ENCODE data around the gene CAPS. TPM values are rescaled to one million over a fixed set of nuclear protein-coding genes. Genes with fewer than 3 reads are reported as not detected.

The CAPS gene
- total RNA-seq, 2 experiments from 2014 or later = 25.0 to 28.8 TPM

GRCh38 chr19:5926641-5927440, 12.8 kb downstream of the CAPS start:
- H3K27me3 Mint-ChIP-seq = no peaks in the 10 kb centered on the region
- ATAC-seq (ENCODE audit: low read depth) = no peak
- no peak overlapping the region for H3K4me3 Mint-ChIP-seq
- H3K36me3 Mint-ChIP-seq = peaks cover 9% of the 10 kb centered on the region
- peaks cover 2% of the 10 kb centered on the region for H3K4me1 Mint-ChIP-seq
- no peak overlapping the region for H3K27ac Mint-ChIP-seq
- POLR2A ChIA-PET = no interaction called here
- H3K9me3 Mint-ChIP-seq = no peaks in the 10 kb centered on the region
- no peak for DNase-seq

- Mint-ChIP-seq H3K4me1 (no peaks in the 10 kb centered on the region), H3K27ac (no peak overlapping the region), H3K36me3 (peaks cover 8% of the 10 kb centered on the region), H3K9me3 (no peaks in the 10 kb centered on the region), H3K4me3 (no peak overlapping the region), H3K27me3 (no peaks in the 10 kb centered on the region)
- ATAC-seq (ENCODE audit: low read depth) (no peak), DNase-seq (no peak)
- POLR2A ChIA-PET = no interaction called here
Measured at GRCh38 chr19:5927441-5927821, 13.4 kb downstream of the CAPS start.

- Mint-ChIP-seq H3K4me3 (no peak overlapping the region), H3K27ac (no peak overlapping the region), H3K9me3 (no peaks in the 10 kb centered on the region), H3K36me3 (peaks cover 8% of the 10 kb centered on the region), H3K4me1 (no peaks in the 10 kb centered on the region), H3K27me3 (no peaks in the 10 kb centered on the region)
- POLR2A ChIA-PET = no interaction called here
- ATAC-seq (ENCODE audit: low read depth) (no peak), DNase-seq (no peak)
Measured at GRCh38 chr19:5929179-5929578, 15.1 kb downstream of the CAPS start.

GRCh38 chr19:5929625-5930024, 15.6 kb downstream of the CAPS start:
- Mint-ChIP-seq H3K4me3 (no peak overlapping the region), H3K36me3 (peaks cover 8% of the 10 kb centered on the region), H3K27me3 (no peaks in the 10 kb centered on the region), H3K4me1 (no peaks in the 10 kb centered on the region), H3K27ac (no peak overlapping the region), H3K9me3 (no peaks in the 10 kb centered on the region)
- POLR2A ChIA-PET = no interaction called here
- DNase-seq (no peak), ATAC-seq (ENCODE audit: low read depth) (no peak)

- H3K4me3 Mint-ChIP-seq = no peak overlapping the region
- H3K27me3 Mint-ChIP-seq = no peaks in the 10 kb centered on the region
- no peaks in the 10 kb centered on the region for H3K9me3 Mint-ChIP-seq
- no peak overlapping the region for H3K27ac Mint-ChIP-seq
- POLR2A ChIA-PET = no interaction called here
- ATAC-seq (ENCODE audit: low read depth) = no peak
- H3K36me3 Mint-ChIP-seq = peaks cover 10% of the 10 kb centered on the region
- no peak for DNase-seq
- H3K4me1 Mint-ChIP-seq = no peaks in the 10 kb centered on the region
Measured at GRCh38 chr19:5931251-5931650, 17.2 kb downstream of the CAPS start.

- Mint-ChIP-seq H3K36me3 (peaks cover 9% of the 10 kb centered on the region), H3K27ac (no peak overlapping the region), H3K4me3 (no peak overlapping the region), H3K4me1 (no peaks in the 10 kb centered on the region), H3K27me3 (no peaks in the 10 kb centered on the region), H3K9me3 (no peaks in the 10 kb centered on the region)
- POLR2A ChIA-PET = no interaction called here
- ATAC-seq (ENCODE audit: low read depth) (no peak), DNase-seq (no peak)
Measured at GRCh38 chr19:5932146-5932545, 18.1 kb downstream of the CAPS start.

- peaks cover 9% of the 10 kb centered on the region for H3K36me3 Mint-ChIP-seq
- no peak overlapping the region for H3K27ac Mint-ChIP-seq
Measured at GRCh38 chr19:5932609-5933262, 18.7 kb downstream of the CAPS start.

GRCh38 chr19:5933391-5934068, 19.5 kb downstream of the CAPS start:
- no peaks in the 10 kb centered on the region for H3K4me1 Mint-ChIP-seq
- no peak overlapping the region for H3K27ac Mint-ChIP-seq
- H3K4me3 Mint-ChIP-seq = no peak overlapping the region
- H3K27me3 Mint-ChIP-seq = no peaks in the 10 kb centered on the region
- no peaks in the 10 kb centered on the region for H3K9me3 Mint-ChIP-seq
- no peak for ATAC-seq (ENCODE audit: low read depth)
- DNase-seq = no peak
- POLR2A ChIA-PET = interaction anchor here (1.3 kb wide), 1 partner anchor 13 kb away, joined by 4 read pairs; no protein-coding TSS in a partner anchor
- peaks cover 7% of the 10 kb centered on the region for H3K36me3 Mint-ChIP-seq

More at GRCh38 chr19:5932609-5933262, 18.7 kb downstream of the CAPS start:
- Mint-ChIP-seq H3K27me3 (no peaks in the 10 kb centered on the region), H3K9me3 (no peaks in the 10 kb centered on the region), H3K4me3 (no peak overlapping the region), H3K4me1 (no peaks in the 10 kb centered on the region)
- POLR2A ChIA-PET = no interaction called here
- no peak for ATAC-seq (ENCODE audit: low read depth)
- no peak for DNase-seq

GRCh38 chr19:5934069-5934401, 20.0 kb downstream of the CAPS start:
- Mint-ChIP-seq H3K36me3 (peaks cover 7% of the 10 kb centered on the region), H3K4me1 (no peaks in the 10 kb centered on the region), H3K27ac (no peak overlapping the region), H3K27me3 (no peaks in the 10 kb centered on the region), H3K4me3 (no peak overlapping the region), H3K9me3 (no peaks in the 10 kb centered on the region)
- no peak for DNase-seq
- POLR2A ChIA-PET = interaction anchor here (1.3 kb wide), 1 partner anchor 13 kb away, joined by 4 read pairs; no protein-coding TSS in a partner anchor
- ATAC-seq (ENCODE audit: low read depth) = no peak

GRCh38 chr19:5934774-5935472, 20.9 kb downstream of the CAPS start:
- H3K9me3 Mint-ChIP-seq = no peaks in the 10 kb centered on the region
- peaks cover 7% of the 10 kb centered on the region for H3K36me3 Mint-ChIP-seq
- no peak overlapping the region for H3K4me3 Mint-ChIP-seq
- H3K27me3 Mint-ChIP-seq = no peaks in the 10 kb centered on the region
- H3K27ac Mint-ChIP-seq = no peak overlapping the region
- DNase-seq = no peak
- no peak for ATAC-seq (ENCODE audit: low read depth)
- no peaks in the 10 kb centered on the region for H3K4me1 Mint-ChIP-seq
- POLR2A ChIA-PET = no interaction called here

- H3K4me3 Mint-ChIP-seq = no peak overlapping the region
- no peak overlapping the region for H3K27ac Mint-ChIP-seq
- H3K4me1 Mint-ChIP-seq = no peaks in the 10 kb centered on the region
- no peak for DNase-seq
- no peaks in the 10 kb centered on the region for H3K9me3 Mint-ChIP-seq
- H3K27me3 Mint-ChIP-seq = no peaks in the 10 kb centered on the region
- H3K36me3 Mint-ChIP-seq = peaks cover 7% of the 10 kb centered on the region
- POLR2A ChIA-PET = no interaction called here
- ATAC-seq (ENCODE audit: low read depth) = no peak
Measured at GRCh38 chr19:5935473-5936291, 21.6 kb downstream of the CAPS start.

- Mint-ChIP-seq H3K9me3 (no peaks in the 10 kb centered on the region), H3K4me1 (no peaks in the 10 kb centered on the region), H3K27me3 (no peaks in the 10 kb centered on the region), H3K27ac (no peak overlapping the region), H3K4me3 (no peak overlapping the region), H3K36me3 (peaks cover 7% of the 10 kb centered on the region)
- ATAC-seq (ENCODE audit: low read depth) (no peak), DNase-seq (no peak)
- POLR2A ChIA-PET = no interaction called here
Measured at GRCh38 chr19:5936292-5936592, 22.2 kb downstream of the CAPS start.

- ATAC-seq (ENCODE audit: low read depth) = no peak
- Mint-ChIP-seq H3K4me3 (no peak overlapping the region), H3K27me3 (no peaks in the 10 kb centered on the region), H3K9me3 (no peaks in the 10 kb centered on the region), H3K36me3 (peaks cover 7% of the 10 kb centered on the region), H3K4me1 (no peaks in the 10 kb centered on the region), H3K27ac (peak overlapping the region; percentile 34)
- POLR2A ChIA-PET = interaction anchor here (0.6 kb wide), 1 partner anchor 222 kb away, joined by 3 read pairs; no protein-coding TSS in a partner anchor
- no peak for DNase-seq
Measured at GRCh38 chr19:5937550-5937949, 23.5 kb downstream of the CAPS start.

All from activated naive CD8-positive, alpha-beta T cell treated with anti-CD3 and anti-CD28 coated beads, Interleukin-2, amount 10 ng/mL, durations not matched to agents 7 days and 5 days (primary cell).